SK-N-SH (cell line): ENCODE data around the gene ASPSCR1. TPM values are rescaled to one million over a fixed set of nuclear protein-coding genes. Genes with fewer than 3 reads are reported as not detected.

Experiments
- CTCF ChIA-PET: fragments of 300-600, 350-600 bp; formaldehyde crosslinking; extraction: SDS; loops from one replicate; lab custom pipeline; 2021; lab: Yijun Ruan, JAX
- POLR2A ChIA-PET: fragments of 350-600 bp; sonication (Branson Sonifier 250); formaldehyde crosslinking; extraction: SDS; loops from one replicate; lab custom pipeline; 2020; ENCODE audit warnings: antibody characterized with exemption, inconsistent platforms; lab: Yijun Ruan, JAX
- DNase-seq: peaks from one replicate; pipeline ENCODE4 v3.0.0; 2012
- H2AFZ ChIP-seq: fragments of 200-600 bp; sonication (generic); 2 replicates; pipeline ENCODE4 v1.8.1; 2016; ENCODE audit warnings: antibody characterized with exemption, mild to moderate bottlenecking, low read depth
- H3F3A ChIP-seq: fragments of 200-600 bp; sonication (generic); replicated peaks from 2 replicates; pipeline ENCODE3; 2016; ENCODE audit warnings: antibody characterized with exemption, mild to moderate bottlenecking; ENCODE audit not compliant: insufficient read depth
- H3K27ac ChIP-seq, 2 experiments: fragments of 200-500 bp in 1 of 2; fragments of 200-600 bp in 1 of 2; sonication (Bioruptor generic) in 1 of 2; sonication (generic), shearing (Covaris generic) in 1 of 2; 2 replicates each; pipeline versions ENCODE4 v1.5.1 to v1.6.1; 2014 to 2016; ENCODE audit warnings: low read depth in 2 of 2, inconsistent platforms in 1 of 2, low read length in 1 of 2, mild to moderate bottlenecking in 1 of 2, mixed read lengths in 1 of 2
- H3K27me3 ChIP-seq: fragments of 200-600 bp; sonication (generic), shearing (Covaris generic); 2 replicates; pipeline ENCODE4 v1.6.1; 2016; ENCODE audit warnings: mixed run types; ENCODE audit not compliant: insufficient read depth
- H3K36me3 ChIP-seq, 2 experiments: fragments of 200-500 bp in 1 of 2; fragments of 200-600 bp in 1 of 2; sonication (Bioruptor generic) in 1 of 2; sonication (generic) in 1 of 2; replicated peaks in 1 of 2; 2 replicates each; pipeline versions ENCODE3 to v1.5.1; 2014 to 2016; ENCODE audit warnings: low read length in 1 of 2, mild to moderate bottlenecking in 1 of 2; ENCODE audit not compliant: insufficient read depth in 2 of 2, control insufficient read depth in 1 of 2
- H3K4me1 ChIP-seq, 2 experiments: fragments of 200-500 bp in 1 of 2; fragments of 200-600 bp in 1 of 2; sonication (Bioruptor generic) in 1 of 2; sonication (generic), shearing (Covaris generic) in 1 of 2; 2 replicates each; pipeline versions ENCODE4 v1.5.1 to v1.6.1; 2014 to 2016; ENCODE audit warnings: low read depth in 1 of 2, low read length in 1 of 2, mixed run types in 1 of 2; ENCODE audit not compliant: insufficient read depth in 2 of 2, control insufficient read depth in 1 of 2
- H3K4me2 ChIP-seq: fragments of 200-600 bp; sonication (generic), shearing (Covaris generic); 2 replicates; pipeline ENCODE4 v1.6.1; 2017; ENCODE audit warnings: mixed run types
- H3K4me3 ChIP-seq, 2 experiments: fragments of 200-500 bp in 1 of 2; fragments of 200-600 bp in 1 of 2; sonication (Bioruptor generic) in 1 of 2; sonication (generic), shearing (Covaris generic) in 1 of 2; 2 replicates each; pipeline versions ENCODE4 v1.5.1 to v1.8.1; 2014 to 2016; ENCODE audit warnings: low read depth in 2 of 2, inconsistent platforms in 1 of 2, low read length in 1 of 2, mild to moderate bottlenecking in 1 of 2, mixed read lengths in 1 of 2, moderate library complexity in 1 of 2
- H3K79me2 ChIP-seq: fragments of 200-600 bp; sonication (generic); 2 replicates; pipeline ENCODE4 v1.8.1; 2017; ENCODE audit warnings: mild to moderate bottlenecking; ENCODE audit not compliant: insufficient read depth
- H3K9ac ChIP-seq: fragments of 200-600 bp; sonication (generic); 2 replicates; pipeline ENCODE4 v1.6.1; 2017; ENCODE audit warnings: mixed run types
- H3K9me2 ChIP-seq: fragments of 200-600 bp; sonication (generic); 2 replicates; pipeline ENCODE4 v1.6.1; 2017; ENCODE audit warnings: mixed run types
- H3K9me3 ChIP-seq: fragments of 200-600 bp; sonication (generic); 2 replicates; pipeline ENCODE4 v1.6.1; 2017; ENCODE audit warnings: mixed run types, mild to moderate bottlenecking, moderate library complexity
- H4K20me1 ChIP-seq: fragments of 200-600 bp; sonication (generic); 2 replicates; pipeline ENCODE4 v1.6.1; 2017; ENCODE audit warnings: mild to moderate bottlenecking, mixed run types; ENCODE audit not compliant: insufficient read depth
- EP300 ChIP-seq, 2 experiments: IDR thresholded peaks; 2 replicates each; pipeline versions ENCODE4 v1.4.0 to v1.6.1; 2012; ENCODE audit warnings: borderline replicate concordance in 1 of 2, low read depth in 1 of 2, low read length in 1 of 2
- FOSL2 ChIP-seq: IDR thresholded peaks from 2 replicates; pipeline ENCODE4 v1.4.0; 2012; ENCODE audit warnings: low read depth, mild to moderate bottlenecking, moderate library complexity, borderline replicate concordance
- FOXJ3 ChIP-seq: sonication (generic); formaldehyde crosslinking; IDR thresholded peaks from 2 replicates; pipeline ENCODE4 v1.5.1; 2020; ENCODE audit warnings: mild to moderate bottlenecking, missing genetic modification reagents
- FOXM1 ChIP-seq: IDR thresholded peaks from 2 replicates; pipeline ENCODE4 v1.4.0; 2012; ENCODE audit warnings: low read depth, mild to moderate bottlenecking
- GABPA ChIP-seq: IDR thresholded peaks from 2 replicates; pipeline ENCODE4 v1.4.0; 2012; ENCODE audit warnings: low read depth, mild to moderate bottlenecking
- JUND ChIP-seq: IDR thresholded peaks from 2 replicates; pipeline ENCODE4 v1.4.0; 2012
- MEF2A ChIP-seq: IDR thresholded peaks from 2 replicates; pipeline ENCODE4 v1.4.0; 2012; ENCODE audit warnings: low read depth, borderline replicate concordance
- NFIC ChIP-seq: IDR thresholded peaks from 2 replicates; pipeline ENCODE4 v1.4.0; 2012; ENCODE audit warnings: borderline replicate concordance
- NRF1 ChIP-seq: IDR thresholded peaks from 2 replicates; pipeline ENCODE4 v1.6.1; 2012; ENCODE audit warnings: low read depth, mild to moderate bottlenecking, low read length
- RFX5 ChIP-seq: IDR thresholded peaks from 2 replicates; pipeline ENCODE4 v1.6.1; 2012; ENCODE audit warnings: mild to moderate bottlenecking, improper control_type of control experiment, low read length
- SIN3A ChIP-seq: IDR thresholded peaks from 2 replicates; pipeline ENCODE4 v1.6.1; 2012; ENCODE audit warnings: low read depth, mild to moderate bottlenecking, low read length, moderate library complexity, borderline replicate concordance
- SMC3 ChIP-seq: IDR thresholded peaks from 2 replicates; pipeline ENCODE4 v1.6.1; 2012; ENCODE audit warnings: low read depth, low read length, improper control_type of control experiment
- TAF1 ChIP-seq: IDR thresholded peaks from 2 replicates; pipeline ENCODE4 v1.6.1; 2012; ENCODE audit warnings: low read depth, mild to moderate bottlenecking, low read length, moderate library complexity, borderline replicate concordance
- ZBTB33 ChIP-seq: IDR thresholded peaks from 2 replicates; pipeline ENCODE4 v1.4.0; 2012; ENCODE audit warnings: low read depth, borderline replicate concordance
- WGBS: methylation state at CpG from one replicate; pipeline ENCODE4 v1.1.6; 2017; ENCODE audit warnings: low lambda C conversion rate; 5-methylcytosine and 5-hydroxymethylcytosine counted together
- polyA plus RNA-seq, 3 experiments: library from polyadenylated mRNA; depleted of rRNA; stranded (reverse); fragments of >200 nt; gene quantifications; 2 replicates each; pipeline ENCODE4 v1.2.3, GENCODE V29; 2012

The ASPSCR1 gene
- polyA plus RNA-seq, 1 of the 3 experiments (the other 2 are of a cell fraction): 36.2 TPM

GRCh38 chr17:82043507-82043906 is 66.1 kb downstream of the ASPSCR1 start:
- Histone ChIP-seq H2AFZ (no peak overlapping the region), H3K27me3 (no peaks in the 10 kb centered on the region), H4K20me1 (no peaks in the 10 kb centered on the region), H3K27ac (no peak overlapping the region), H3K9ac (no peak overlapping the region), H3K79me2 (no peaks in the 10 kb centered on the region), H3K4me3 (no peak overlapping the region), H3K36me3 (peaks cover 5 to 19% of the 10 kb centered on the region in 2 experiments), H3K4me2 (no peak overlapping the region), H3F3A (peaks cover 5% of the 10 kb centered on the region), H3K9me2 (no peaks in the 10 kb centered on the region), H3K4me1 (peaks cover 0 to 5% of the 10 kb centered on the region in 2 experiments; a peak in 1 of 4 replicates), H3K9me3 (no peaks in the 10 kb centered on the region)
- DNase-seq: no peak
- POLR2A ChIA-PET: no interaction called here
- TF ChIP-seq ZBTB33: no peak
- no peak for TF ChIP-seq JUND
- no peak for TF ChIP-seq NRF1
- TF ChIP-seq RFX5: no peak
- no peak for TF ChIP-seq MEF2A
- no peak for TF ChIP-seq EP300 (IDR thresholded peaks at IDR 0.05; ENCODE audit: borderline replicate concordance in 1 of 2, low read depth in 1 of 2, low read length in 1 of 2)
- no peak for TF ChIP-seq GABPA
- no peak for TF ChIP-seq SIN3A
- TF ChIP-seq FOXJ3: no peak
- no peak for TF ChIP-seq TAF1
- CTCF ChIA-PET: interaction anchor here (0.8 to 2.1 kb wide), 4 partner anchors 11 to 84 kb away, joined by 3 to 11 read pairs (median 6); no protein-coding TSS in a partner anchor
- WGBS: 92% methylated on average over 13 of the region's 16 CpGs

DNA sequence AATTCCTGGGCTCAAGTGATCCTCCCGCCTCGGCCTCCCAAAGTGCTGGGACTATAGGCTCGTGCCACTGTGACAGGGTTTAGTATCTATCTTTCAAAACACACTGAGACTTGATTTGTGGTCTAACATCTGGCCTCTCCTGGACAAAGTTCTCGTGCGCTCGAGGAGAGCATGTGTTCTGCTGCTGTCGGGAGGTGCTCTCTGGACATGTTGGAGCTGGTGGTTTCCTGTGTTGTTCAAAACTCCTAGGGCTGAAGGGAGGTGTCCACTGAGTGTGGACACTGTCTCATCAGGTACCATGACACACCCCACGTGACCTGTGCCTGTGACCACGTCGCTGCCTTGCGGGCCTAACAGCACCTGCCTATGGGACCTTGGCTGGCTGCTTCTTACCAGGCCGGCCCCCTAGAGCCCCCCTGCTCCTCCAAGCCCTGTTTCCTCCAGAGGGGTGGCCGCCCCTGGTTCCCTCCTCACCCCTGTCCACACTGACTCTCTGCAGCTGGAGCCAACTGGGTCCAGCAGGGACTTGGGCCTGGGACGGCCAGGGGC is 68.6 kb downstream of the ASPSCR1 start:
- H3K27ac ChIP-seq: no peak overlapping the region
- peaks cover 15 to 35% of the 10 kb centered on the region in 2 experiments for H3K36me3 ChIP-seq
- WGBS: 86% methylated on average over 11 of the region's 14 CpGs
- H3K79me2 ChIP-seq: peaks cover 9% of the 10 kb centered on the region; the same call in 1 of the 2 replicates
- no peak overlapping the region for H2AFZ ChIP-seq
- no peak overlapping the region for H3K9ac ChIP-seq
- no peak overlapping the region for H3K4me3 ChIP-seq
- H3F3A ChIP-seq: peaks cover 5% of the 10 kb centered on the region
- H3K4me2 ChIP-seq: no peak overlapping the region
- CTCF ChIA-PET: interaction anchor here (1.0 to 1.2 kb wide), 2 partner anchors 10 to 15 kb away, joined by 3 read pairs; no protein-coding TSS in a partner anchor
- no peak for TF ChIP-seq ZBTB33
- TF ChIP-seq SMC3: no peak
- no peak for TF ChIP-seq NFIC
- TF ChIP-seq FOSL2: no peak
- TF ChIP-seq FOXM1: no peak
- TF ChIP-seq TAF1: no peak
- no peak for DNase-seq
- no peaks in the 10 kb centered on the region for H3K27me3 ChIP-seq
- POLR2A ChIA-PET: no interaction called here
- no peaks in the 10 kb centered on the region for H4K20me1 ChIP-seq
- peaks cover 0 to 11% of the 10 kb centered on the region in 2 experiments; a peak in 1 of 4 replicates for H3K4me1 ChIP-seq
- no peaks in the 10 kb centered on the region for H3K9me2 ChIP-seq
- H3K9me3 ChIP-seq: no peaks in the 10 kb centered on the region
